Esophagus squamous epithelium (tissue), 5 donors: ENCODE data around the gene HTR5A. TPM values are rescaled to one million over a fixed set of nuclear protein-coding genes. Genes with fewer than 3 reads are reported as not detected.

ENCODE experiments used
- DNase-seq: peaks from one replicate; lab custom pipeline; 2025; lab: John Stamatoyannopoulos, UW
- H3K27ac ChIP-seq, 4 donors: fragments of 200-600 bp; sonication (generic); one replicate each; pipeline ENCODE4 v1.5.1; 2016 to 2019; ENCODE audit warnings: mild to moderate bottlenecking in 1 of 4
- H3K27me3 ChIP-seq, 4 donors: fragments of 200-600 bp; sonication (generic); 1 replicate in 3 of 4; 2 replicates in 1 of 4; pipeline versions ENCODE4 v1.5.1 to v1.6.0; 2017 to 2021; ENCODE audit warnings: antibody characterized with exemption in 1 of 4
- H3K36me3 ChIP-seq, 3 donors: fragments of 200-600 bp; sonication (generic); one replicate each; pipeline ENCODE4 v1.5.1; 2016 to 2019
- H3K4me1 ChIP-seq, 3 donors: fragments of 200-600 bp; sonication (generic); one replicate each; pipeline ENCODE4 v1.5.1; 2017 to 2019
- H3K4me3 ChIP-seq, 4 donors: fragments of 200-600 bp; sonication (generic); 1 replicate in 3 of 4; 2 replicates in 1 of 4; pipeline ENCODE4 v1.5.1; 2016 to 2019; ENCODE audit warnings: mild to moderate bottlenecking in 2 of 4, moderate library complexity in 1 of 4
- H3K9me3 ChIP-seq, 3 donors: fragments of 200-600 bp; sonication (generic); one replicate each; pipeline ENCODE4 v1.5.1; 2016 to 2019
- CTCF ChIP-seq, 6 experiments: fragments of 450-650 bp in 4 of 6; fragments of 200-600 bp in 2 of 6; sonication (generic) in 2 of 6; IDR thresholded peaks; one replicate each; pipeline ENCODE4 v1.5.1; 2016 to 2019; ENCODE audit warnings: antibody characterized with exemption in 6 of 6, mild to moderate bottlenecking in 4 of 6, moderate library complexity in 4 of 6
- POLR2A ChIP-seq, 4 donors: fragments of 450-650 bp; IDR thresholded peaks; one replicate each; pipeline ENCODE4 v1.6.1; 2017; ENCODE audit warnings: antibody characterized with exemption in 4 of 4, mild to moderate bottlenecking in 4 of 4, moderate library complexity in 3 of 4
- WGBS, 2 donors: methylation state at CpG; one replicate each; pipeline ENCODE4 v1.1.5; 2018; 5-methylcytosine and 5-hydroxymethylcytosine counted together
- intact Hi-C: fragments of 100-400 bp; cut with DNase I; formaldehyde crosslinking; loops from one replicate; pipeline ENCODE4 v1.15.0; 2022
- total RNA-seq, 4 donors: library from RNA; depleted of rRNA; stranded (reverse); fragments of >200 nt; gene quantifications; one replicate each; pipeline ENCODE4 v1.1.0, GENCODE V29; 2016
- donor health status: DM: yes; HTN: yes; CAD: no.

HTR5A gene
- total RNA-seq, 4 donors from 2014 or later: not detected

- intact Hi-C loops: no loop called here
- 48 to 70% methylated on average over 2 of the region's 2 CpGs for WGBS, 2 donors
- DNase-seq: no peak
- TF ChIP-seq POLR2A (IDR thresholded peaks at IDR 0.05) (no peak), CTCF (IDR thresholded peaks at IDR 0.05) (no peak)
- no peaks in the 10 kb centered on the region for H3K9me3 ChIP-seq
- no peaks in the 10 kb centered on the region for H3K27me3 ChIP-seq
- no peak overlapping the region for H3K4me3 ChIP-seq
- no peaks in the 10 kb centered on the region for H3K36me3 ChIP-seq
- H3K4me1 ChIP-seq: no peaks in the 10 kb centered on the region
- no peak overlapping the region for H3K27ac ChIP-seq
Observed at GRCh38 chr7:155054761-155055160, 15.4 kb upstream of the HTR5A start.

GRCh38 chr7:155057076-155057475 lies 13.0 kb upstream of the HTR5A start:
- 64 to 69% methylated on average over 3 to 7 of the region's 7 CpGs for WGBS, 2 donors
- H3K27me3 ChIP-seq: no peaks in the 10 kb centered on the region
- H3K36me3 ChIP-seq: no peaks in the 10 kb centered on the region
- H3K9me3 ChIP-seq: no peaks in the 10 kb centered on the region
- intact Hi-C loops: no loop called here
- no peak overlapping the region for H3K27ac ChIP-seq
- TF ChIP-seq POLR2A (IDR thresholded peaks at IDR 0.05) (no peak), CTCF (IDR thresholded peaks at IDR 0.05) (no peak)
- H3K4me3 ChIP-seq: no peak overlapping the region
- no peaks in the 10 kb centered on the region for H3K4me1 ChIP-seq
- no peak for DNase-seq

- TF ChIP-seq CTCF (IDR thresholded peaks at IDR 0.05) (no peak), POLR2A (IDR thresholded peaks at IDR 0.05) (no peak)
- WGBS, 2 donors: 48 to 61% methylated on average over 4 of the region's 4 CpGs
Observed at GRCh38 chr7:155058896-155059295, 11.2 kb upstream of the HTR5A start.

DNA sequence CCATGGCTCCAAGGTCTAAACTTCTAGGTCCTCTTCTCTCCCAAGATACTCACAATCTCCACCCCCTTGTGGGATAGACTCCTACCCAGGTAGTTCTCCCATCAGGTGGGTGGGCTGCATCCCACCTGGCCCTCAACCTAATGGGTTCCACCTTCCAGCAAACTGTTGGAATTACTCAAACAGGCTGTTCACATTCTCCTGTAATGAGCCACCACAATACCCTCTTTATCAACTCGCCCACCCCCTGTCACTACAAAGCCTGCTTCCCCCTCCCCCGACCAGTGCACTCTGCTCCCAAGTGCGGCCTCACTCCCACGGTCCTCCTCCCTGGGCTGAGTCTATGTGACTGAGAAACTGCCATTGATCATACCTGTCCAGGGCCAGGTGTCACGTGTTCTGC lies 10.4 kb upstream of the HTR5A start:
- Histone ChIP-seq H3K27ac (no peak overlapping the region), H3K4me1 (no peaks in the 10 kb centered on the region), H3K27me3 (no peaks in the 10 kb centered on the region), H3K36me3 (no peaks in the 10 kb centered on the region), H3K9me3 (no peaks in the 10 kb centered on the region), H3K4me3 (no peak overlapping the region)
- WGBS, 2 donors: 45 to 47% methylated on average over 4 to 5 of the region's 5 CpGs
- TF ChIP-seq CTCF (IDR thresholded peaks at IDR 0.05) (no peak), POLR2A (IDR thresholded peaks at IDR 0.05) (no peak)
- DNase-seq: no peak
- intact Hi-C loops: no loop called here

More at GRCh38 chr7:155058896-155059295, 11.2 kb upstream of the HTR5A start:
- intact Hi-C loops: no loop called here
- no peaks in the 10 kb centered on the region for H3K27me3 ChIP-seq
- no peaks in the 10 kb centered on the region for H3K4me1 ChIP-seq
- H3K36me3 ChIP-seq: no peaks in the 10 kb centered on the region
- no peak overlapping the region for H3K27ac ChIP-seq
- no peak for DNase-seq
- no peak overlapping the region for H3K4me3 ChIP-seq
- no peaks in the 10 kb centered on the region for H3K9me3 ChIP-seq

DNA sequence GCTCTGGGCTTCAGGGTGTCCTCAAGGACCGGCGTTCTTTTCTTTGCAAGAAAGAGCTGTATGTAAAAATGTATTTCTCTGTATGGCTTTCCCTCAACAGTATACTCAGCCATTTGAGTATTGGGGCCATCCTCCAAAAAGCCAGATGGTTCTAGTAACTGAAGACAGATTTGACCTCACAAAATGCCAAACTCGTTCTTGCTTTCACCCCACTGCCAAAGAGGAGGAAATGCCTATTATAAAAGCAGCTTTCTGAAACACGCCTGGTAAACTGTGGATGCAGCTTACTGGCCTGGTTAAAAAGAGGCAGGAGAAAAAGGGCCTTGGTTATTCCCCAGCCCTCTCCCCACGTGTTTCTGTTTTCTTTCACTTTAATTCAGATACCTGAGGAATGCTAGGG lies 7.7 kb upstream of the HTR5A start:
- Histone ChIP-seq H3K27ac (no peak overlapping the region), H3K4me3 (no peak overlapping the region), H3K27me3 (no peaks in the 10 kb centered on the region), H3K36me3 (no peaks in the 10 kb centered on the region), H3K9me3 (no peaks in the 10 kb centered on the region), H3K4me1 (no peaks in the 10 kb centered on the region)
- WGBS, 2 donors: 10 to 33% methylated on average over 3 to 5 of the region's 5 CpGs
- DNase-seq: no peak
- TF ChIP-seq CTCF (IDR thresholded peaks at IDR 0.05) (no peak), POLR2A (IDR thresholded peaks at IDR 0.05) (no peak)
- intact Hi-C loops: no loop called here
